H1 (cell line): ENCODE data around the gene GDPD2. TPM values are rescaled to one million over a fixed set of nuclear protein-coding genes. Genes with fewer than 3 reads are reported as not detected.

ENCODE experiments used
- CTCF ChIP-seq, 3 experiments: IDR thresholded peaks; 1 replicate in 2 of 3; 2 replicates in 1 of 3; pipeline versions ENCODE4 v1.5.1 to v1.6.1; 2011; ENCODE audit warnings: low read length in 3 of 3, mild to moderate bottlenecking in 3 of 3, inconsistent platforms in 2 of 3, low read depth in 1 of 3, moderate library complexity in 1 of 3; ENCODE audit not compliant: insufficient read depth in 1 of 3; ENCODE audit errors: control extremely low read depth in 1 of 3
- GABPA ChIP-seq: IDR thresholded peaks from 2 replicates; pipeline ENCODE4 v1.6.1; 2011; ENCODE audit warnings: mild to moderate bottlenecking, low read length, moderate library complexity, borderline replicate concordance; ENCODE audit not compliant: insufficient read depth
- HDAC6 ChIP-seq: IDR thresholded peaks from one replicate; pipeline ENCODE4 v1.7.1; 2012; ENCODE audit warnings: low read depth, mild to moderate bottlenecking, inconsistent platforms, low read length, moderate library complexity
- RAD21 ChIP-seq, 2 experiments: IDR thresholded peaks in 1 of 2; conservative IDR thresholded peaks in 1 of 2; 2 replicates each; pipeline ENCODE4 v1.6.1; 2011; ENCODE audit warnings: low read depth in 2 of 2, low read length in 2 of 2, improper control_type of control experiment in 1 of 2, inconsistent platforms in 1 of 2, mild to moderate bottlenecking in 1 of 2, moderate library complexity in 1 of 2
- RFX5 ChIP-seq: IDR thresholded peaks from 2 replicates; pipeline ENCODE4 v1.6.1; 2011; ENCODE audit warnings: low read depth, low read length, improper control_type of control experiment, borderline replicate concordance
- TAF1 ChIP-seq: IDR thresholded peaks from 2 replicates; pipeline ENCODE4 v1.6.1; 2011; ENCODE audit warnings: mild to moderate bottlenecking, low read depth, low read length
- TEAD4 ChIP-seq: IDR thresholded peaks from 2 replicates; pipeline ENCODE4 v1.6.1; 2012; ENCODE audit warnings: low read depth, low read length, inconsistent platforms, mixed read lengths
- ZNF274 ChIP-seq: IDR thresholded peaks from 2 replicates; pipeline ENCODE4 v1.7.0; 2012; ENCODE audit warnings: low read length, borderline replicate concordance; ENCODE audit errors: extremely low read depth
- polyA plus RNA-seq, 7 experiments: library from polyadenylated mRNA; depleted of rRNA in 3 of 7; stranded (reverse) in 5 of 7; unstranded in 2 of 7; fragments of >200 nt in 5 of 7; fragments of 200-250 nt in 2 of 7; gene quantifications; 1 replicate in 5 of 7; 2 replicates in 1 of 7; 4 replicates in 1 of 7; pipeline versions ENCODE4 v1.2.1 to v1.2.3, GENCODE V29; 2011 to 2013; ENCODE audit warnings: missing spikeins in 2 of 7, mixed read lengths in 2 of 7
- total RNA-seq: library from RNA; stranded (reverse); fragmentation: NEBNext Ultra II Directional; extraction: Animal tissue kit (Norgen Biotek cat#: 25700); gene quantifications from 2 replicates; pipeline ENCODE4 v1.2.1, GENCODE V29; 2021

Gene GDPD2
- total and polyA plus RNA-seq, 2 of the 8 experiments (the other 6 are each of a cell fraction or from before 2014, with no cell fraction given), result 25.6 to 68.3 TPM

- TF ChIP-seq GABPA (no peak), HDAC6 (no peak), CTCF (IDR thresholded peaks at IDR 0.05; ENCODE audit: control extremely low read depth in 1 of 3, insufficient read depth in 1 of 3, low read depth in 1 of 3, low read length in 3 of 3) (peak; percentile 8 to 51 (median 34); a peak in 2 of 4 replicates), RAD21 (IDR thresholded peaks at IDR 0.05 in 1 of 2, conservative IDR thresholded peaks at IDR 0.05 in 1 of 2; ENCODE audit: low read depth in 2 of 2, low read length in 2 of 2) (peak; percentile 44 to 51; a peak in 3 of 4 replicates), RFX5 (no peak), TAF1 (peak; percentile 69; the same call in 1 of the 2 replicates), TEAD4 (peak; percentile 54), ZNF274 (no peak)
Measured at GRCh38 chrX:70422851-70423341, at the start of gene GDPD2 (continued).
